ENCODE measurements around the gene PRR16.

The PRR16 gene

DNA sequence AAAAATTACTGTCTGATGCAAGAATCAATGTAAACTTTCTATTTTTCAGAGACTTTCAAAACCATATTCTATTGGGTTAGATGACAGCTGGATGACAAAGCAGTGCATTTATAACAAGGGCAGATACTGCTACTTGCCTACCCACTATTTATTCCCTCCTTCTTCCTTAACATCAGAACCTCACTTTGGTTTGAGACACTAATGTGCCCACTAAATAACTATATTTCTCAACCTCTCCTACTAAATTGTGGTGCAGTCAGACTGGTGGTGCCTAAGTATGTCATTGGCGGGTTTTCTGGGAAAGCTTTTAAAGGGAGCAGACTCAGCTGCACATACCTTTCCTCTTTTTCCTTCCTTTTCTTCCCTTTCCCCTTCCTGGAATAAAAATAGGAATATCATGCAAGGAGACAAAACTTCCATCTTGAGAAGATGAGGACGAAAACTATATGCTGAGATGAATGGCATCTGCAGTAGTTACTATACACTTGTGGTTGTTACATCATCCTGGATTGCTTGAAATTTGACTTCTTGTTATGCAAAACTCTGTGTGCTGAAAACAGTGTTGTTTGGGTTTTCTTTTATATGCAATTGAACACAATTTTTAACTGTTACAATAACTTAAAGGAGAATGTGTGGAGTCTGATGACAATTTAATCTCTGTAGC is 43.8 kb downstream of the PRR16 start:
- no peak overlapping the region for H3K27ac ChIP-seq (ENCODE audit: low read depth, low read length)
- H4K20me1 ChIP-seq (ENCODE audit: low read depth, low read length) = no peaks in the 10 kb centered on the region
- no peaks in the 10 kb centered on the region for H3K36me3 ChIP-seq (ENCODE audit: low read length)
- TF ChIP-seq, protein P1, sequence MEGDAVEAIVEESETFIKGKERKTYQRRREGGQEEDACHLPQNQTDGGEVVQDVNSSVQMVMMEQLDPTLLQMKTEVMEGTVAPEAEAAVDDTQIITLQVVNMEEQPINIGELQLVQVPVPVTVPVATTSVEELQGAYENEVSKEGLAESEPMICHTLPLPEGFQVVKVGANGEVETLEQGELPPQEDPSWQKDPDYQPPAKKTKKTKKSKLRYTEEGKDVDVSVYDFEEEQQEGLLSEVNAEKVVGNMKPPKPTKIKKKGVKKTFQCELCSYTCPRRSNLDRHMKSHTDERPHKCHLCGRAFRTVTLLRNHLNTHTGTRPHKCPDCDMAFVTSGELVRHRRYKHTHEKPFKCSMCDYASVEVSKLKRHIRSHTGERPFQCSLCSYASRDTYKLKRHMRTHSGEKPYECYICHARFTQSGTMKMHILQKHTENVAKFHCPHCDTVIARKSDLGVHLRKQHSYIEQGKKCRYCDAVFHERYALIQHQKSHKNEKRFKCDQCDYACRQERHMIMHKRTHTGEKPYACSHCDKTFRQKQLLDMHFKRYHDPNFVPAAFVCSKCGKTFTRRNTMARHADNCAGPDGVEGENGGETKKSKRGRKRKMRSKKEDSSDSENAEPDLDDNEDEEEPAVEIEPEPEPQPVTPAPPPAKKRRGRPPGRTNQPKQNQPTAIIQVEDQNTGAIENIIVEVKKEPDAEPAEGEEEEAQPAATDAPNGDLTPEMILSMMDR (IDR thresholded peaks at IDR 0.05; ENCODE audit: insufficient read depth, low read length, poor library complexity, severe bottlenecking) = no peak
- no peak for TF ChIP-seq EZH2phosphoT487 (conservative IDR thresholded peaks at IDR 0.05; ENCODE audit: low read length)
- H3K79me2 ChIP-seq (ENCODE audit: insufficient read depth, low read length) = no peaks in the 10 kb centered on the region
- H3K27me3 ChIP-seq (ENCODE audit: low read length) = no peaks in the 10 kb centered on the region
- H3K4me3 ChIP-seq (ENCODE audit: insufficient read depth, low read length, poor library complexity, severe bottlenecking) = no peak overlapping the region
- no peak overlapping the region for H3K9ac ChIP-seq (ENCODE audit: low read length)
- H2AFZ ChIP-seq (ENCODE audit: low read depth, low read length, severe bottlenecking) = no peak overlapping the region
- no peaks in the 10 kb centered on the region for H3F3A ChIP-seq (ENCODE audit: insufficient read depth)
- H3K9me2 ChIP-seq (replicated peaks; ENCODE audit: insufficient read depth, low read length) = no peaks in the 10 kb centered on the region
- H3K4me2 ChIP-seq (ENCODE audit: low read depth, low read length, poor library complexity, severe bottlenecking) = no peak overlapping the region
- H3K9me3 ChIP-seq (ENCODE audit: insufficient read depth, low read length) = no peaks in the 10 kb centered on the region

DNA sequence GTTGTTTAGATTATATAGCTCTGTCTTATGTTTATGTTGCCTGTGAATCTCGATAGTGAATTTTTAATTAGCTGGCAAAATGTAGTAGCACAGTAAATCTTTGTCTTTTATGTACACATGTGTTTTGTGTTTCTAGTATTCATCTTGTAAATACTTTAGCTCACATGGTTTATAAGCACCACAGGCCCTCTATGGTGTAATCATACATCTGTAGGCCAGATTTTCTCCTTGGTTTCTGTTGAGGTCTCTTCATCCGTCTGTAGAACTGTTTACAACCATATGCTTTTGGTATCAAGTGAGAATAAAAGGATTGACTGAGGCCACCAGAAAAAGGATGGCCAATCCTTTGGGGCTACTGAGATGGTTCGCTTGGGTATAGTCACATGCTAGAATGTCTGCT is 45.0 kb downstream of the PRR16 start:
- H3K27me3 ChIP-seq (ENCODE audit: low read length) = no peaks in the 10 kb centered on the region
- H3K4me2 ChIP-seq (ENCODE audit: low read depth, low read length, poor library complexity, severe bottlenecking) = no peak overlapping the region
- TF ChIP-seq, protein P1 (IDR thresholded peaks at IDR 0.05; ENCODE audit: insufficient read depth, low read length, poor library complexity, severe bottlenecking) = no peak
- no peak for TF ChIP-seq EZH2phosphoT487 (conservative IDR thresholded peaks at IDR 0.05; ENCODE audit: low read length)
- H3K79me2 ChIP-seq (ENCODE audit: insufficient read depth, low read length) = no peaks in the 10 kb centered on the region
- H3K36me3 ChIP-seq (ENCODE audit: low read length) = no peaks in the 10 kb centered on the region
- H3K27ac ChIP-seq (ENCODE audit: low read depth, low read length) = no peak overlapping the region
- H3K9ac ChIP-seq (ENCODE audit: low read length) = no peak overlapping the region
- H3K9me3 ChIP-seq (ENCODE audit: insufficient read depth, low read length) = no peaks in the 10 kb centered on the region
- no peaks in the 10 kb centered on the region for H3K9me2 ChIP-seq (replicated peaks; ENCODE audit: insufficient read depth, low read length)
- H2AFZ ChIP-seq (ENCODE audit: low read depth, low read length, severe bottlenecking) = no peak overlapping the region
- H3F3A ChIP-seq (ENCODE audit: insufficient read depth) = no peaks in the 10 kb centered on the region
- no peaks in the 10 kb centered on the region for H4K20me1 ChIP-seq (ENCODE audit: low read depth, low read length)
- no peak overlapping the region for H3K4me3 ChIP-seq (ENCODE audit: insufficient read depth, low read length, poor library complexity, severe bottlenecking)

DNA sequence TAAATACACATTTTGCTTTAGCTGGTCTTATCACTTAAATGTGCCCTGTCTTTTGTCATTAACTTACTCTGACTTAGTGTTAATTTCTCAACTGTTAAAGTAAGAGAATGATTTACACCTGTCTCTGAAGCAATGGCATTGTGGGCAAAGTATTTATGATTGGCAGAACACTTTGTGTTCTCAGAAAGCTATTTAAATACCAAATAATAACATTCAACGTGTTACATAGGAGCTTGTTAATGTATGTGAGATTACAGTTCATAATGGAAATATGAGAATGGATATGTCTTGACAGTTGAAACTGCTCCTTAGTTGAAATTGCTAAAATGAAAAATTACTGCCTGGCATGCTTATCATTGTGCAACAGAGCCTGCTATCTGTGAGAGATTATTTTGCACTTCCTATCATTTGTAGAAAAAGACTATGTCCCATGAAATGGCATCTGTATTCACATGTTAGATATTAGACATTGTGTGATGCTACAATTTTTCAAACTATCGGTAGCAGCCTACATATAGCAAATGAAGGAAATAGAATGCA is 46.1 kb downstream of the PRR16 start:
- Histone ChIP-seq H3K4me2 (ENCODE audit: low read depth, low read length, poor library complexity, severe bottlenecking) (no peak overlapping the region), H3K9me2 (replicated peaks; ENCODE audit: insufficient read depth, low read length) (no peaks in the 10 kb centered on the region), H3K9me3 (ENCODE audit: insufficient read depth, low read length) (no peaks in the 10 kb centered on the region), H3K27me3 (ENCODE audit: low read length) (no peaks in the 10 kb centered on the region), H3K4me3 (ENCODE audit: insufficient read depth, low read length, poor library complexity, severe bottlenecking) (no peak overlapping the region), H3K36me3 (ENCODE audit: low read length) (no peaks in the 10 kb centered on the region), H2AFZ (ENCODE audit: low read depth, low read length, severe bottlenecking) (no peak overlapping the region), H3F3A (ENCODE audit: insufficient read depth) (no peaks in the 10 kb centered on the region), H3K27ac (ENCODE audit: low read depth, low read length) (no peak overlapping the region), H3K79me2 (ENCODE audit: insufficient read depth, low read length) (no peaks in the 10 kb centered on the region), H3K9ac (ENCODE audit: low read length) (no peak overlapping the region), H4K20me1 (ENCODE audit: low read depth, low read length) (no peaks in the 10 kb centered on the region)
- no peak for TF ChIP-seq EZH2phosphoT487 (conservative IDR thresholded peaks at IDR 0.05; ENCODE audit: low read length)
- TF ChIP-seq, protein P1 (IDR thresholded peaks at IDR 0.05; ENCODE audit: insufficient read depth, low read length, poor library complexity, severe bottlenecking) = no peak
